Vagina (tissue), 2 donors: ENCODE data around the gene GNAQ. TPM values are rescaled to one million over a fixed set of nuclear protein-coding genes. Genes with fewer than 3 reads are reported as not detected.

Source experiments
- DNase-seq, 2 donors: peaks; one replicate each; pipeline ENCODE4 v3.0.0-alpha.2; 2017; ENCODE audit errors: extremely low spot score in 2 of 2
- H3K27ac ChIP-seq: fragments of 200-600 bp; sonication (generic); one replicate; pipeline ENCODE4 v1.5.1; 2019
- H3K27me3 ChIP-seq: fragments of 200-600 bp; sonication (generic); one replicate; pipeline ENCODE4 v1.5.1; 2019
- H3K36me3 ChIP-seq, 2 donors: fragments of 200-600 bp; sonication (generic); one replicate each; pipeline ENCODE4 v1.5.1; 2017 to 2019
- H3K4me1 ChIP-seq: fragments of 200-600 bp; sonication (generic); one replicate; pipeline ENCODE4 v1.5.1; 2019
- H3K4me3 ChIP-seq, 2 donors: fragments of 200-600 bp; sonication (generic); 1 replicate in 1 of 2; 2 replicates in 1 of 2; pipeline ENCODE4 v1.5.1; 2016 to 2019
- H3K9me3 ChIP-seq: fragments of 200-600 bp; sonication (generic); one replicate; pipeline ENCODE4 v1.5.1; 2019
- CTCF ChIP-seq, 3 experiments: fragments of 450-650 bp in 2 of 3; fragments of 200-600 bp in 1 of 3; sonication (generic) in 1 of 3; IDR thresholded peaks; one replicate each; pipeline ENCODE4 v1.5.1; 2017 to 2019; ENCODE audit warnings: antibody characterized with exemption in 3 of 3, mild to moderate bottlenecking in 2 of 3, moderate library complexity in 2 of 3
- POLR2A ChIP-seq, 2 donors: fragments of 450-650 bp; IDR thresholded peaks; one replicate each; pipeline ENCODE4 v1.6.1; 2017; ENCODE audit warnings: antibody characterized with exemption in 2 of 2, mild to moderate bottlenecking in 2 of 2, moderate library complexity in 2 of 2
- POLR2AphosphoS5 ChIP-seq, 2 donors: sonication (generic); formaldehyde crosslinking; IDR thresholded peaks; one replicate each; pipeline ENCODE4 v1.9.0; 2017; ENCODE audit warnings: antibody characterized with exemption in 2 of 2, mild to moderate bottlenecking in 2 of 2, low read depth in 1 of 2; ENCODE audit not compliant: insufficient read depth in 1 of 2
- intact Hi-C: fragments of 100-400 bp; cut with DNase I; formaldehyde crosslinking; loops from one replicate; pipeline ENCODE4 v1.15.1; 2023
- total RNA-seq: library from RNA; depleted of rRNA; stranded (reverse); fragments of >200 nt; gene quantifications from one replicate; pipeline ENCODE4 v1.2.3, GENCODE V29; 2016

The GNAQ gene
- total RNA-seq, 1 donor from 2014 or later = 31.9 TPM

- H3K4me1 ChIP-seq = peaks cover 24% of the 10 kb centered on the region
- TF ChIP-seq POLR2AphosphoS5 (IDR thresholded peaks at IDR 0.05; ENCODE audit: insufficient read depth in 1 of 2, low read depth in 1 of 2) (no peak), POLR2A (IDR thresholded peaks at IDR 0.05) (no peak), CTCF (IDR thresholded peaks at IDR 0.05) (no peak)
- intact Hi-C loops = no loop called here
- H3K36me3 ChIP-seq = no peaks in the 10 kb centered on the region
- H3K9me3 ChIP-seq = no peaks in the 10 kb centered on the region
- no peaks in the 10 kb centered on the region for H3K27me3 ChIP-seq
- DNase-seq = no peak
- no peak overlapping the region for H3K27ac ChIP-seq
- no peak overlapping the region for H3K4me3 ChIP-seq
Measured at GRCh38 chr9:77989909-77990308, 41.7 kb downstream of the GNAQ start.

GRCh38 chr9:77989458-77989857 lies 42.2 kb downstream of the GNAQ start:
- no peaks in the 10 kb centered on the region for H3K36me3 ChIP-seq
- TF ChIP-seq POLR2A (IDR thresholded peaks at IDR 0.05) (no peak), CTCF (IDR thresholded peaks at IDR 0.05) (no peak), POLR2AphosphoS5 (IDR thresholded peaks at IDR 0.05; ENCODE audit: insufficient read depth in 1 of 2, low read depth in 1 of 2) (no peak)
- no peak overlapping the region for H3K27ac ChIP-seq
- DNase-seq = no peak
- intact Hi-C loops = no loop called here
- H3K4me3 ChIP-seq = no peak overlapping the region
- H3K4me1 ChIP-seq = peaks cover 24% of the 10 kb centered on the region
- H3K27me3 ChIP-seq = no peaks in the 10 kb centered on the region
- no peaks in the 10 kb centered on the region for H3K9me3 ChIP-seq

GRCh38 chr9:77988630-77989029 lies 43.0 kb downstream of the GNAQ start:
- Histone ChIP-seq H3K27ac (no peak overlapping the region), H3K36me3 (no peaks in the 10 kb centered on the region), H3K9me3 (no peaks in the 10 kb centered on the region), H3K27me3 (no peaks in the 10 kb centered on the region), H3K4me1 (peaks cover 24% of the 10 kb centered on the region), H3K4me3 (no peak overlapping the region)
- intact Hi-C loops = no loop called here
- DNase-seq = no peak
- TF ChIP-seq POLR2A (IDR thresholded peaks at IDR 0.05) (no peak), POLR2AphosphoS5 (IDR thresholded peaks at IDR 0.05; ENCODE audit: insufficient read depth in 1 of 2, low read depth in 1 of 2) (no peak), CTCF (IDR thresholded peaks at IDR 0.05) (no peak)

- intact Hi-C loops = no loop called here
- H3K36me3 ChIP-seq = no peaks in the 10 kb centered on the region
- H3K4me3 ChIP-seq = no peak overlapping the region
- no peak for DNase-seq
- H3K9me3 ChIP-seq = no peaks in the 10 kb centered on the region
- no peak overlapping the region for H3K27ac ChIP-seq
- TF ChIP-seq POLR2A (IDR thresholded peaks at IDR 0.05) (no peak), POLR2AphosphoS5 (IDR thresholded peaks at IDR 0.05; ENCODE audit: insufficient read depth in 1 of 2, low read depth in 1 of 2) (no peak), CTCF (IDR thresholded peaks at IDR 0.05) (no peak)
- H3K4me1 ChIP-seq = peaks cover 26% of the 10 kb centered on the region
- no peaks in the 10 kb centered on the region for H3K27me3 ChIP-seq
Measured at GRCh38 chr9:77987880-77988525, 43.6 kb downstream of the GNAQ start.

GRCh38 chr9:77987081-77987656 lies 44.4 kb downstream of the GNAQ start:
- Histone ChIP-seq H3K4me3 (no peak overlapping the region), H3K9me3 (no peaks in the 10 kb centered on the region), H3K4me1 (peaks cover 34% of the 10 kb centered on the region), H3K36me3 (no peaks in the 10 kb centered on the region), H3K27me3 (no peaks in the 10 kb centered on the region), H3K27ac (no peak overlapping the region)
- intact Hi-C loops = no loop called here
- no peak for TF ChIP-seq POLR2A (IDR thresholded peaks at IDR 0.05)
- TF ChIP-seq CTCF (IDR thresholded peaks at IDR 0.05) = no peak
- TF ChIP-seq POLR2AphosphoS5 (IDR thresholded peaks at IDR 0.05; ENCODE audit: insufficient read depth in 1 of 2, low read depth in 1 of 2) = no peak
- no peak for DNase-seq
